NCI-H1105 (cell line): ENCODE measurements around the gene EML4.
"Not testable (repeated sequence)": the region's sequence is repeated elsewhere in the genome, so short reads cannot be mapped to it uniquely, and the experiment has no call there.

Experiments used
- DNase-seq: peaks from one replicate; lab custom pipeline; 2025; lab: John Stamatoyannopoulos, UW

Gene EML4

GRCh38 chr2:42334865-42335264 is 165.7 kb downstream of the EML4 start:
- DNase-seq: not testable (repeated sequence)

- DNase-seq: no peak
Observed at GRCh38 chr2:42335514-42336104, 166.5 kb downstream of the EML4 start.

GRCh38 chr2:42336361-42336965 is 167.3 kb downstream of the EML4 start:
- no peak for DNase-seq

- DNase-seq: no peak
Observed at GRCh38 chr2:42337356-42337820, 168.2 kb downstream of the EML4 start.

- DNase-seq: no peak
Observed at GRCh38 chr2:42337846-42338566, 168.9 kb downstream of the EML4 start.

- no peak for DNase-seq
Observed at GRCh38 chr2:42338567-42339190, 169.5 kb downstream of the EML4 start.

GRCh38 chr2:42339191-42339912 is 170.2 kb downstream of the EML4 start:
- no peak for DNase-seq

- no peak for DNase-seq
Observed at GRCh38 chr2:42340045-42340937, 171.1 kb downstream of the EML4 start.

GRCh38 chr2:42340938-42341636 is 171.9 kb downstream of the EML4 start:
- DNase-seq: no peak

GRCh38 chr2:42342061-42342794 is 173.1 kb downstream of the EML4 start:
- no peak for DNase-seq

GRCh38 chr2:42342795-42343241 is 173.7 kb downstream of the EML4 start:
- DNase-seq: no peak

GRCh38 chr2:42345986-42346385 is 176.8 kb downstream of the EML4 start:
- no peak for DNase-seq

- not testable (repeated sequence) for DNase-seq
Observed at GRCh38 chr2:42346856-42347255, 177.7 kb downstream of the EML4 start.

- DNase-seq: not testable (repeated sequence)
Observed at GRCh38 chr2:42347518-42347917, 178.4 kb downstream of the EML4 start.

- no peak for DNase-seq
Observed at GRCh38 chr2:42348113-42348805, 179.1 kb downstream of the EML4 start.

GRCh38 chr2:42350434-42351063 is 181.4 kb downstream of the EML4 start:
- DNase-seq: no peak

GRCh38 chr2:42351864-42352263 is 182.7 kb downstream of the EML4 start:
- DNase-seq: no peak

- DNase-seq: no peak
Observed at GRCh38 chr2:42353792-42354429, 184.8 kb downstream of the EML4 start.
